Fibroblast of skin of abdomen (primary cell): ENCODE data around the gene SURF2. TPM values are rescaled to one million over a fixed set of nuclear protein-coding genes. Genes with fewer than 3 reads are reported as not detected.
"Not testable (repeated sequence)": the region's sequence is repeated elsewhere in the genome, so short reads cannot be mapped to it uniquely, and the experiment has no call there.

ENCODE experiments used
- DNase-seq: peaks from one replicate; pipeline ENCODE4 v3.0.0-alpha.2; 2013
- polyA plus RNA-seq, 2 experiments: library from polyadenylated mRNA; unstranded; fragments of 120-200 nt; gene quantifications; one replicate each; pipeline ENCODE4 v1.2.1, GENCODE V29; 2013; ENCODE audit not compliant: insufficient read length in 2 of 2

SURF2 gene
- polyA plus RNA-seq (2013, experiment 1 of 2; ENCODE audit: insufficient read length), result 16.4 TPM
- 16.1 TPM for polyA plus RNA-seq (2013, experiment 2 of 2; ENCODE audit: insufficient read length)

DNA sequence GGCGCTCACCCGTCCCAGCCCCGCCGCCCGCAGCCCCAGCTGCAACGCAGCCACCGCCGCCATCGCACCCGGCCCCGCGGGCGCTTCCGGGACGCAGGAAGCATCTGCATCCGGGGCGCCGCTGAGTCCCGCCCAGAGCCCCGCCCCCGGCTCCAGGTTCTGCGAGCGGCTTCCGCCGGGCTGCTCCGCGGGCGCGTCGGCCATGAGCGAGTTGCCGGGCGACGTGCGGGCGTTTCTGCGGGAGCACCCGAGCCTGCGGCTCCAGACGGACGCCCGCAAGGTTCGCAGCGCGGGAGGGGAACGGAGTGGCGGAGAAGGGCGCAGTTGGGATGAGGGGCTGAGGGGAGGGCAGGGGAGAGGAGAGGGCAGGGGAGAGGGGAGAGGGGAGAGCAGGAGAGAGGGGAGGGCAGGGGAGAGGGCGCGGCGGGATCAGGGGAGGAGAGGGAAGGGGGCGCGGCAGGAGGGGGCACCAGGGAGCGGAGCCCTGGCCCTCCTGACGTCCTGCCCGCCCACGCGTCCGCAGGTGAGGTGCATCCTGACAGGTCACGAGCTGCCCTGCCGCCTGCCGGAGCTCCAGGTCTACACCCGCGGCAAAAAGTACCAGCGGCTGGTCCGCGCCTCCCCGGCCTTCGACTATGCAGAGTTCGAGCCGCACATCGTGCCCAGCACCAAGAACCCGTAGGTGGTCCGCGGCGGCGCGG is at the start of gene SURF2, which contains the start of gene SURF1:
TSS of gene SURF2 (plus strand) at position 160 of the 701 bp plus-strand sequence. CDS start at position 203, 43 bp downstream.
TSS of gene SURF1 (minus strand) at position 97 of the 701 bp plus-strand sequence. CDS start at position 63, 34 bp downstream.
- peak; percentile 77 for DNase-seq

DNA sequence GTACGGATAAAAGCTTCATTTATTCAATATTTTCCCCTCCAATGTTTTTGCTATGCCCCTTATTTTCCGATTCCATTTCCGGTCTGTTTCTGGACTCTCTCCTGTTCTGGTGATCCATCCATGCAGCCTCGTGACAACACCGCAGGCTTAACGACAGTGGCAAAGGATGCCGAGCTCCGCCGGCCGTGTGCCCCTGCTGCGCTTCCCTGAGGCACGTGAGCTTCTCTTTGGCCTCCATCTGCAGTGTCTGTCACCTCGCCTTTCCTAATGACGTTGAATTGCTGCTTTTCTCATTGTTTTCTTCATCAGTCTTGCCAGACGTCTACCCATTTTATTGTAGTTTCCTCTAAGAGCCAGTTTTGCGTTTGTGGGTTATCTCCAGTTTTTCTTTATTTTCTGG is 49.0 kb upstream of the SURF2 start:
- no peak for DNase-seq

GRCh38 chr9:133309608-133310007 is 46.7 kb upstream of the SURF2 start:
- DNase-seq, result no peak

DNA sequence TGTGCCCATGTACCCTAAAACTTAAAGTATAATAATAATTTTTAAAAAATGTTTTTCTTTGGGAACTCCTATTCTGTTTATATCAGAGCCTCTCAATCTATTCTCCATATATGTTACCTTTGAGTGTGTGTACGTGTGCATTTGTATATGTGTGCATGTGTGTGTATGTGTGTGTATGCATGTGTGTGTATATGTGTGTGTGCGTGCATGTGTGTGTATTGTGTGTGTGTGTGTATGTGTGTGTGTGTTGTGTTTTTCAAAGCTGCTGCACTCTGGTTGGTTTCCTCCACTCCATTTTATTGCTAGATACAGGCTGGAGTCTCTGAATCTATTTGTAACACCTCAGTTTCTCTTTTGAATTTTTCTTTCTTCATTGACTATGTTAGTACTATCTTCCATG is 40.4 kb upstream of the SURF2 start:
- no peak for DNase-seq

- not testable (repeated sequence) for DNase-seq
Observed at GRCh38 chr9:133317551-133317950, 38.8 kb upstream of the SURF2 start.

DNA sequence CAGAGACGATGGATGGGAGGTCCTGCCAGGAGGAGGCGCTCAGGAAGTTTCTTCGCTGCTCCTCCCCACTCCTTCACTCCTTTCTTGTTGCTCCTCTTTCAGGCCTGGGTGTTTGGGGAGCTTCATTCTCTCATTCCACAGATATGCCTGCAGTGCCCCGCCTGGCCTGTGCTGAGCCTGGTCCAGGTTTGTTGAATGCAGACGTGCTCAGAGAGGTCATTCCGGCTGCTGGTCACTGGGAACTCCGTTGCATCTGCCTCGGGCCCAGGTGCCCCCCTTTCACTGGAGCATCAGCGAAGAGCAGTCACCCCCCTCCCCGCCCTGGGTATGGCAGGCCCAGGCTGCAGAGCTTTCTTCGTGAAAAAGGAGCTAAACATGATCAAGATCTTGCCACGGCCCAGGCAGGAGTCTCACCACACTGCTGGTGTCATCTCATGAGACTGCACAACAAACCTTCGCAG is 35.9 kb upstream of the SURF2 start:
- no peak for DNase-seq

GRCh38 chr9:133321411-133321935 is 34.9 kb upstream of the SURF2 start:
- no peak for DNase-seq

DNA sequence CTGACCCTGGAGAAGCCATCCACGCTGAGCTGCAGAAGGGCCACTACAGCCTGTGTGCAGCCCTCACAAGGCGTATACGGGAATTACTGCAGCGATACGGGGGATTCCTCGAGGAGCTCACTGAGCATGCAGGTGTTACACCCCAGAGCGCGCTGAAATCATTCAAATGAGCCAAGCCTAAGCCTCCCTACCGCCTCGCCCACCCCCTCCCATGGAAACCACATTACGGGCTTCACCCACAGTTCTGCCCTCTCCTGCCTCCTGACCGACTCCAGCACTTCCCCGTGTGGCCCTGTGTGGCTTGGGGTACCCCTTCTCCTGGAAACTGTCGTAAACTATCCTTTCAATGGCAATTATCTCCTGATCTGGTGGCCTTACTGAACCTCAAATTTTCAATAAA is 33.6 kb upstream of the SURF2 start:
- no peak for DNase-seq

DNA sequence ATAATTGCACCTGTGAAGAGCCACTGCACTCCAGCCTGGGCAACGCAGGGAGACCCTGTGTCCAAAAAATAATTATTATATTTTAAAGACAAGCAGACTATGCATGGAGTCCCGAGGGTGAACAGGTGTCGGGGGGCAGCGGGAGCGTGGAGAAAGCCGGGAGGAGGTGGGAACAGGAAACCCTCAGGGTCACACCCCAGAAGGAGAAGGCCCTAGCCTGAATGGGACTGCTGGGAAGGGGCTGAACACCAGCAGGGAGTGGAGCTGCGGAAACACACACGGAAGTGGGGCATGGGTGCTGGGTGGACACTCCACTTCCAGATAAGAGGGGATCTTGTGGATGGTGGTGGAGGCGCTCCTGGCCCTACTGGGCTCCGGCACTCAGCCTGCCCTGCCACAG is 33.1 kb upstream of the SURF2 start:
- no peak for DNase-seq

- DNase-seq, result no peak
Observed at GRCh38 chr9:133323991-133324703, 32.2 kb upstream of the SURF2 start.

- not testable (repeated sequence) for DNase-seq
Observed at GRCh38 chr9:133327021-133327420, 29.3 kb upstream of the SURF2 start.

- DNase-seq, result no peak
Observed at GRCh38 chr9:133327834-133328484, 28.4 kb upstream of the SURF2 start.

- not testable (repeated sequence) for DNase-seq
Observed at GRCh38 chr9:133329306-133330156, 26.8 kb upstream of the SURF2 start.

- DNase-seq, result no peak
Observed at GRCh38 chr9:133331221-133331620, 25.1 kb upstream of the SURF2 start.

- DNase-seq, result no peak
Observed at GRCh38 chr9:133331641-133332380, 24.5 kb upstream of the SURF2 start.

DNA sequence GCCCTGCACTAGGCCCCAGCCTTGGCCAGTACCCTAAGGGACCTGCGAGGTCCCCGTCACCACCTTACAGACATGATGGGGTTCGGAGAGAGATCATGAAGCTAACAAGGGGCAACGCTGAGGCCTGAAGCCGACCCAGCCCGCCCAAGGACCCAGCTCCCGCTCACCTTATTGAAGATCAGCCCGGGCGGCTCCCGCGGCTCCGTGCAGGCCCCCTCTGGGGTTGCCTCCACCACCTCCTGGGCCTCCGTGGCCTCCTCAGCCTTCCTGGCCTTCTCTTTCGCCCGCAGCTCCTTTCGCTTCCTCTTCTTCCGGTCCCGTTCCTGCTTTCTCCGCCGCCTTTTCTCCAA is 24.0 kb upstream of the SURF2 start:
- no peak for DNase-seq

DNA sequence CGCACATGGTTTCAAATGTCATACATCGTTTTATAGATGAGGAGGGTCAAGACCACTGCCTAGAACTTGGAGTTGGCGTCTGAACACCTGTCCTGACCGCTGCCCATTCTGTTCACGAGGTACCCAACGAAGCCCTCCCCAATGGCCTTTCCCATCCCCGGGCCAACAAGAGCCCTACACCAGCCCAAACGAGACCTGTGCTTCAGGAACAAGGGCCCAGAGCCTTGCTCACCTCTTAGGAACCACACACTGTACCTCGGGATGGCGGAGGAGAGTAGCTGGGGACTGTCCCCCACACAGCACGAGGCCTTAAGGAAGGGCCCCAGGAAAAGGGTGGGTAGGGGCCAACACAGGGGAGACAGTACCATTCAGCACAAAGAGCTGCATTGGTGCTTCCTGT is 23.3 kb upstream of the SURF2 start:
- DNase-seq, result no peak

DNA sequence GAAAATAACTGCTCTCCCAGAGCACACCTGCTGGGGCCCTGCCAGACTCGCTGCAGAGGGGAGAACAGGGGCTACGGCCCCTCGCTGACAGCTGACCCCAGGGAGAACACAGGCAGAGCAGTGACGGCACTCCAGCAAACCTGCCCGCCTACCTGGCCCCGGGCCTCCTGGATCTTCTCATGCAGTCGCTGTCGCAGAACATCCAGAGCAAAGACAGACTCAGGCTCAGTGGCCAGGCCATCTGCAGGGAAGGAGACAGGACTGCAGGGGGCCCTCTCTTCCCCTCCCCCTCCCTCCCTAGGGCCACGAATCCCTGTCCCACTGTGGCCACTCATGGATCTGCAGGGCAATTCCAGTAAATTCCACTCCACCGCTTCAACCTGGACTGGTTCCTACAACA is 22.8 kb upstream of the SURF2 start:
- no peak for DNase-seq

- DNase-seq, result no peak
Observed at GRCh38 chr9:133334161-133334560, 22.2 kb upstream of the SURF2 start.

- not testable (repeated sequence) for DNase-seq
Observed at GRCh38 chr9:133334888-133335287, 21.5 kb upstream of the SURF2 start.
